NCI-H460 (cell line): Measurements from ENCODE around the gene GALR2. TPM values are rescaled to one million over a fixed set of nuclear protein-coding genes. Genes with fewer than 3 reads are reported as not detected.

ENCODE experiments used
- DNase-seq: peaks from one replicate; pipeline ENCODE4 v3.0.0-alpha.2; 2016; ENCODE audit warnings: low read depth; ENCODE audit errors: extremely low read depth
- total RNA-seq: library from RNA; depleted of rRNA; stranded (reverse); fragments of >200 nt; shearing (Covaris generic); gene quantifications from 2 replicates; pipeline ENCODE4 v1.2.3, GENCODE V29; 2014

Gene GALR2
- total RNA-seq, 1 experiment from 2014 or later: not detected

DNA sequence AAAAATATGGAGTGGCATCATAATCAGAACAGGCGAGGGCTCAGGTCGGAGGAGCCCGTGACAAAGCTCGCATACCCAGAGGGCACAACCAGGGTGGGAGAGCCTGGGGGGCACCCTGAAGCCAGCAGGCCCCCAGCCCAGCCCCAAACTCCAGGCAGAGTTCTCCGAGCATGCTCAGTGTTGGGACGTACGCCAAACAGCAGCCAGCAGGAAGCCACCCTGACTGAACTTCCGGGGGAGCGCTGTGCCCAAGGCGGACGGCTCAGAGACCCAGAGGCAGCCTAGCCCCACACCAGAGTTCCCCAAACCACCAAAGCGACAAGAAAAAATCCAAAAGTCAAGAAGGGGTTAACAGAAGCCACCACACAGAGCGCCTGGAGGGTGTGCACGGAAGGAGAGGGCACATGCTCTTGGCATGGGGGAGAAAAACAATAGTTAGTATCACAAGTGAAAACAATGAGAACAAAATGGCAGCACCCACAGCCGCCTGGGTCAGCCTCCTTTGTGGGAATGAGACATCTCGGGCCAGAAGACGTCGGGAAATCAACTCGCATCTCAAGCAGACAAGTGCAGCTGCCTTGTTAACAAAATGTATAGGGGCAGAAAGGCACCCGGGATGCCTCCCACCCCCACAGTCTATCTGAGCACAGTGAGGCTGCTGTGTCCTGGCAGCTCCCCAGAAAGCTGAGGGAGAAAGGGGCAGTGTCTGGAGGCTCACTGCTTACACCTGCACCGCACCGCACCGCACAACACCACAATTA lies 17.1 kb downstream of the GALR2 start:
- DNase-seq: no peak

- no peak for DNase-seq
These were observed 18.2 kb downstream of the GALR2 start for GRCh38 chr17:76092526-76093413.

- no peak for DNase-seq
These were observed 19.5 kb downstream of the GALR2 start for GRCh38 chr17:76094046-76094445.

GRCh38 chr17:76095943-76096342 lies 21.4 kb downstream of the GALR2 start:
- no peak for DNase-seq

- DNase-seq: no peak
These were observed 23.2 kb downstream of the GALR2 start for GRCh38 chr17:76097716-76098295.

DNA sequence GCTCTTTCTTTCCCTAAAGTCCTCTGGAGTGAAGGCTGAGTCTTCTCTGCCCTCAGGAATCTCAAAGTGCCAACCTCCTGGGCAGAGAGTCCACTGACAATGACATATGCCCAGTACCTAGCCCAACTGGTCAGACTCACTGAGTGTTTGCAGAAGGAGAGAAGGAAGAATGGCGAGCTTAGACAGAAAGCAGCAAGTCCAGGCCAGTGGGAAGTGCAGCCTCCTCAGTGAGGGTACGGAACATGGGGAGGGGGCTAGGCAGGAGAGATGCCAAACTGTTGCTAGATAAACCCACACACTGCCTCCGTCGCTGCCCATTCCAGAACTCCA lies 28.3 kb downstream of the GALR2 start:
- no peak for DNase-seq

DNA sequence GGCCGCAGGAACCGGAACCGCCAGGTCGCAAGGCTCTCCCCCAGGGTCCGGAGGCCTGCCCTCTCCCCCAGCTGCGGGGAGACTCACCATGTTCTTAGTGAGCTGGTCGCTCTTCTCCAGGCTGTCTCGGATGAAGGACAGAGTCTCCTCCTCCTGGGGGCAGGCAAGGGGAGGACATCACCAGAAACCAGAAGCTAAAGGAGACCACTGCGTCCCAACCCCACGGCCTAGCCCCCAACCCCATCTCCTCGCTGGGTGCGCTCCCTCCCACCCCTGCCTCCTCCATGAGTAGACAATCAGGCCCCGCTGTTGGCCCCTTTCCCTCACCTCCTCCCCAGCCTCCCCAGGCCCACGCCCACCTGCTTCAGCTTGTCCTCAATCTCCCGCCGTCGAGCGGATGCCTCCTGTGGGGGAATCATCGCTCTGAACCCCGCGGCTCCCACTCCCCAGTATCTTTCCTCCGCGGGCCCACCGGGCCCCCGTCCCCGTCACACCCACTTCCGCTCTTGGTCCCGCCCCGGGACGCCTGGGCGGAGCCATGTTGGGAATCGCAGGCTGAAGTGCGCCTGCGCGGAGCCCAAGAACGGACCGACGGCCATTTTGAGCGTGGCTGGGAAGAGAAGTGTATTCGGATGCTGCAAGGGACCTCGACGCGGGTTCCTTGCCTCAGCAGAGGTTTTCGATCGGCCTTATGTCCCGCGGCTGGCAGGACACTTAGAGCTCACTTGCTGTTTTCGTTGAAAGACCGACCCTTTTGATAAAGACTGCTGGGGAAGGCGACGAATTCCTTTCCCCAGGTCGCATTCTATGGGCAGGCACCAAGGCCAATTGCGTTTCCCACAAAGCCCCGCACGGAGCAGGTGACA lies 28.9 kb downstream of the GALR2 start, which contains the start of gene EXOC7:
TSS of gene EXOC7 (minus strand) at position 514 of the 866 bp plus-strand sequence. CDS start at position 419, 95 bp downstream.
- peak; percentile 93 for DNase-seq

GRCh38 chr17:76104140-76104895 lies 29.7 kb downstream of the GALR2 start:
- DNase-seq: no peak

DNA sequence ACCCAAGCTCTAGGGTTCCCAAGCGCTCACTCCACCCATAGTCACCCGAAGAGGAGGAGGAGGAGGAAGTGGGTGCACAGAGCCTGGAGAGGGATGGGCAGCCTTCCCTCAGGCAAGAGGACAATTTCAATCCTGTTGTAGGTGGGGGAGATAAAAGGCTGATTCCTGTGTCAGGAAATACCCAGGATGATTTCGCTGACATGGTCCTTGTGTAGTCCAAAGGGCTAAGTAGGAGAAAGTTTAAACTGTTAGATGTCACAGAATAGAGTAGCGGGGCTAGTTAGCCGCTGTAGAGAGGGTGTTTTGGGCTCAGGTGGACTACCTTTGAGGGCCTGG lies 30.3 kb downstream of the GALR2 start:
- DNase-seq: no peak

DNA sequence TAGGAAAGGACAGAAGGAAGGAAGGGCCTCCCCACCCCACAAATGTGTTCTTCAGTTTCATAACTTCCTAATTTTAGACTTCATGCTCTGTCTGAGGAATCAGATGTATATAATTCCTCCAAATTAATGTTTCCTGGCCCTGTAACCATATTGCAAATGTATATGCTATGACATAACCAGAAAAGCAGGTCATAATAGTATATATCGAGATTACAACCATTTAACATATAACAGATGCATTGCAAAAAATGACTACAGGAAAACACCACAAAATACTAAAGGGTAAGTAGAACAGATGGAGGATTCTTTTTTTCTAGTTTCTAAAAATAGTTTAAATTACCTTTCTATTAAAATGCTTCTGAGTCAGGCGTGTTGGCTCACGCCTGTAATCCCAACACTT lies 32.1 kb downstream of the GALR2 start:
- DNase-seq: no peak

- no peak for DNase-seq
These were observed 32.9 kb downstream of the GALR2 start for GRCh38 chr17:76107509-76107908.

GRCh38 chr17:76111956-76112355 lies 37.4 kb downstream of the GALR2 start:
- no peak for DNase-seq

GRCh38 chr17:76115138-76115754 lies 40.7 kb downstream of the GALR2 start:
- no peak for DNase-seq

DNA sequence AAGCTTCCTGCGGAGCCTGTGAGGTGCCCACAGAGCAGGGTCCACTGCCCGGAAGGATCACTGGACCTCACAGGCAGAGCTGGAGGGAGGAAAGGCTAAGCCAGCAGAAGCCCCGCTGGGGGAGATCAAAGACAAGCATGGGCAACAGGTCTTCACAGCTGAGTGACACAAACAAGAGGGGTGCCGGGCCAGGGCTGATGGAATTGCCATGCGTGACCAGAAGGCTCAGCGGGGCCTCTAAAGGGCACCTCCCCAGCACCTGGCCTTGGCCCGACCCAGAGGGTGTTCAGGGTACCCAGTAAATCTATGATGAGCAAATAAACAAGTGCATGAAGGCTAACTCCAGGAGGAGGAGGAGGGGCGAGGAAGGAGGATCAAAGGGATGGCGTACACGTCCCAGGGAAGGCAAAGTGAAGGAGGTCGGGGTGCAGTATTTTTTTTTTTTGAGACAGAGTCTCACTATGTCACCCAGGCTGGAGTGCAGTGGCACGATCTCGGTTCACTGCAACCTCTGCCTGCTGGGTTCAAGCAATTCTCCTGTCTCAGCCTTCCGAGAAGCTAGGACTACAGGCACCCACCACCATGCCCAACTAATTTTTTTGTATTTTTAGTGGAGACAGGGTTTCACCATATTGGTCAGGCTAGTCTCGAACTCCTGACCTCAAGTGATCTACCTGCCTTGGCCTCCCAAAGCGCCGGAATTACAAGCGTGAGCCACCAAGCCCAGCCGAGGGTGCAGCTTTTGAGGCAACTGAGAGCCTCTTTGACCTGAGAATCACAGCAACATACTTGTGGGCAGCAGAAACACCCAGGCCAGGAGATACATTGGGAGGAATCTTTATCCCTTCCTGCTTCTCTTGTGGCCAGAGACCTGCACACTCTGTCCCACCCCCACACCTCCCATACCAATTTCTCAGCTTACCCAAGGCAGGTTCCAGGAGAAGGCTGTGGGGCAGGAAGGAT lies 45.1 kb downstream of the GALR2 start:
- no peak for DNase-seq

DNA sequence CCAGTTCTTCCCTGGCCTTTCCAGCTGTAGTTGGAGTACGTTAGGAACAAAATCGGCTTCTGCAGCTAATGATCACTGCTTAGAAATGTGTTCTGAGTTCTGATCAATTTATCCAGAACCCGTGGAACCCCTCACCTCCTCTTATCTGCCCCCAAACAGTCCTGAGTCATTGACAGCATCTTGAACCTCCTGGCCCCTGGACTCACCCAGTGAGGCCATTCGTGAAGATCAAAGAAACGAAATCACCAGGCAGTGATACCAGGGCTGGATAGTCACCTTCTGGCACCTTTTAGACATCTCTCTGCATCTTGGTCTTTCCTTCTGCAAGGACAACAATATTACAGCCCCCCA lies 46.1 kb downstream of the GALR2 start:
- no peak for DNase-seq

- no peak for DNase-seq
These were observed 47.4 kb downstream of the GALR2 start for GRCh38 chr17:76121932-76122430.

DNA sequence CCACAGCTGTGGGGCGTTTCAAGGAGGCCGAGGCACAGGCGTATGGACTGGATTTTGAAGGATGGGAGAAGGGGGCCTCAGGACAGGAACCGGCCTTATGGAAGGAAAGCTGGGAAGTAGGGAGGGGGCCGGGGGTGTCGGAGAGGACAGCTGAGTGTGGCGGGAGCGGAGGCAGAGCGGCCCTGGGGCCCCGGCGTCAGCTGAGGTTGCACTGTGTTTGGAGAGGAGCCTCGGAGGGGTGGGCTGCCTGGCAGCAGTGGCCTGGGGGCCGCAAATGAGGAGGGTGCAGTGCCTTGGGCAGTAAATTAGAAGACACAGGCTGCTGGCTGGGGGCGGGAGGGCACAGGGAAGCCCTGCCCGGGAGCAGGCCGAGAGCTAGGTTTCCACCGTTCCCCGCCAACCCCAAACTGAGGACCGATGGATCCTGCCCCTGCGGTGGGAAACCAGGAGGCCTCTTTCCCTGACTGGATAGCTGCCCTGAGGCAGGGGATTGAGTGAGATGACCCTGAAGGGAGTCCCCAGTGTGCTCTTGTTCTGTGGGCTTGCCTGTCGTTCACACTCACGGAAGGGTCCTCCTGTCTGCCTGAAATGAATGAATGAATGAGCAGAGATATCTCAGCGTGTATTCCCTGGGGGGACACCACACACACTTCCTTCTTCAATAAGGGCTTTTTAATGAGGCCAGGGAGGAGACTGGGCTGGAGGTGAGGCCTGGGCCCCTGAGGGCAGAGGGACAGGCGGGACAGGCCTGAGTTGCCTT lies 48.0 kb downstream of the GALR2 start:
- DNase-seq: no peak

GRCh38 chr17:76123191-76123499 lies 48.6 kb downstream of the GALR2 start:
- no peak for DNase-seq
